ENCODE measurements around the gene PHKA2.

Gene PHKA2

GRCh38 chrX:18935893-18936292, 48.0 kb downstream of the PHKA2 start:
- H3K4me3 ChIP-seq (ENCODE audit: low read length), result no peak overlapping the region
- no peak for DNase-seq (ENCODE audit: low read depth)
- no peak for TF ChIP-seq CTCF (IDR thresholded peaks at IDR 0.05; ENCODE audit: insufficient read depth, low read depth, low read length, missing control alignments)

- no peak overlapping the region for H3K4me3 ChIP-seq (ENCODE audit: low read length)
- DNase-seq (ENCODE audit: low read depth), result no peak
- no peak for TF ChIP-seq CTCF (IDR thresholded peaks at IDR 0.05; ENCODE audit: insufficient read depth, low read depth, low read length, missing control alignments)
These were observed 49.2 kb downstream of the PHKA2 start for GRCh38 chrX:18934708-18935107.

GRCh38 chrX:18933617-18934016, 50.3 kb downstream of the PHKA2 start:
- DNase-seq (ENCODE audit: low read depth), result no peak
- TF ChIP-seq CTCF (IDR thresholded peaks at IDR 0.05; ENCODE audit: insufficient read depth, low read depth, low read length, missing control alignments), result no peak
- H3K4me3 ChIP-seq (ENCODE audit: low read length), result no peak overlapping the region

- DNase-seq (ENCODE audit: low read depth), result peak; percentile 20
- no peak overlapping the region for H3K4me3 ChIP-seq (ENCODE audit: low read length)
- peak; percentile 38 for TF ChIP-seq CTCF (IDR thresholded peaks at IDR 0.05; ENCODE audit: insufficient read depth, low read depth, low read length, missing control alignments)
These were observed 51.9 kb downstream of the PHKA2 start for GRCh38 chrX:18931972-18932371.

GRCh38 chrX:18929775-18930174, 54.1 kb downstream of the PHKA2 start:
- no peak for TF ChIP-seq CTCF (IDR thresholded peaks at IDR 0.05; ENCODE audit: insufficient read depth, low read depth, low read length, missing control alignments)
- no peak for DNase-seq (ENCODE audit: low read depth)
- H3K4me3 ChIP-seq (ENCODE audit: low read length), result no peak overlapping the region

GRCh38 chrX:18927558-18927957, 56.4 kb downstream of the PHKA2 start:
- no peak for DNase-seq (ENCODE audit: low read depth)
- no peak for TF ChIP-seq CTCF (IDR thresholded peaks at IDR 0.05; ENCODE audit: insufficient read depth, low read depth, low read length, missing control alignments)
- no peak overlapping the region for H3K4me3 ChIP-seq (ENCODE audit: low read length)

- H3K4me3 ChIP-seq (ENCODE audit: low read length), result no peak overlapping the region
- DNase-seq (ENCODE audit: low read depth), result no peak
- no peak for TF ChIP-seq CTCF (IDR thresholded peaks at IDR 0.05; ENCODE audit: insufficient read depth, low read depth, low read length, missing control alignments)
These were observed 59.3 kb downstream of the PHKA2 start for GRCh38 chrX:18924507-18925088.

Data from epithelial cell of esophagus (primary cell).